HAP-1 (cell line): ENCODE data around the gene CYSTM1.

Experiments
- DNase-seq, 2 experiments: peaks; one replicate each; pipeline ENCODE4 v3.0.0-alpha.2; 2016 to 2020; ENCODE audit warnings: low spot score in 2 of 2
- H3K27me3 ChIP-seq: fragments of 250-450 bp; sonication (Bioruptor Pico); 2 replicates; pipeline ENCODE4 v1.5.1; 2020; ENCODE audit warnings: low read depth, mild to moderate bottlenecking, moderate library complexity
- H3K36me3 ChIP-seq: fragments of 250-450 bp; sonication (Bioruptor Pico); replicated peaks from 2 replicates; pipeline ENCODE4 v1.5.1; 2020; ENCODE audit warnings: mild to moderate bottlenecking
- H3K4me1 ChIP-seq: fragments of 250-450 bp; sonication (Bioruptor Pico); 2 replicates; pipeline ENCODE4 v1.5.1; 2020; ENCODE audit warnings: mild to moderate bottlenecking
- H3K4me3 ChIP-seq: fragments of 250-450 bp; sonication (Bioruptor Pico); 2 replicates; pipeline ENCODE4 v1.5.1; 2020; ENCODE audit warnings: mild to moderate bottlenecking, moderate library complexity
- H3K9me3 ChIP-seq: fragments of 250-450 bp; sonication (Bioruptor Pico); 2 replicates; pipeline ENCODE4 v1.5.1; 2020; ENCODE audit warnings: mild to moderate bottlenecking, moderate library complexity
- in situ Hi-C: fragments of 300-500 bp; cut with MboI; formaldehyde crosslinking; loops from 3 replicates; pipeline ENCODE4 v1.14.3; 2020; ENCODE audit warnings: low sequenced_read_pairs, inconsistent platforms, mixed read lengths

Gene CYSTM1

GRCh38 chr5:140174465-140175366 lies at the start of gene CYSTM1:
CYSTM1 (plus strand) TSS chr5:140175188; CDS start chr5:140194466, 19,278 bp downstream.
- 0 out of 2 replicates have a peak, but pooled peaks cover 3% of the 10 kb centered on the region for H3K36me3 ChIP-seq
- in situ Hi-C loops, result no loop called here
- peak within 1 kb of the TSS; percentile 96 for H3K4me3 ChIP-seq
- no peaks in the 10 kb centered on the region for H3K27me3 ChIP-seq
- no peaks in the 10 kb centered on the region for H3K9me3 ChIP-seq
- peaks cover 6% of the 10 kb centered on the region for H3K4me1 ChIP-seq
- DNase-seq, result peak; percentile 90 to 97

GRCh38 chr5:140125637-140126036 lies 49.4 kb upstream of the CYSTM1 start, which contains the start of gene IGIP:
IGIP (plus strand) TSS chr5:140125937; CDS start chr5:140128477, 2,540 bp downstream.
- Histone ChIP-seq H3K27me3 (no peaks in the 10 kb centered on the region), H3K4me3 (no peak within 1 kb of the TSS), H3K9me3 (no peaks in the 10 kb centered on the region), H3K36me3 (no peaks in the 10 kb centered on the region), H3K4me1 (peaks cover 12% of the 10 kb centered on the region)
- in situ Hi-C loops, result no loop called here
- DNase-seq, result no peak

GRCh38 chr5:140126315-140127012 lies 48.5 kb upstream of the CYSTM1 start:
- Histone ChIP-seq H3K4me3 (no peak overlapping the region), H3K27me3 (no peaks in the 10 kb centered on the region), H3K4me1 (peaks cover 12% of the 10 kb centered on the region), H3K36me3 (no peaks in the 10 kb centered on the region), H3K9me3 (no peaks in the 10 kb centered on the region)
- no peak for DNase-seq
- in situ Hi-C loops, result no loop called here

- DNase-seq, result no peak
- H3K4me1 ChIP-seq, result peaks cover 4% of the 10 kb centered on the region
- in situ Hi-C loops, result no loop called here
- no peak overlapping the region for H3K4me3 ChIP-seq
- no peaks in the 10 kb centered on the region for H3K9me3 ChIP-seq
- H3K36me3 ChIP-seq, result no peaks in the 10 kb centered on the region
- no peaks in the 10 kb centered on the region for H3K27me3 ChIP-seq
These were observed 46.6 kb upstream of the CYSTM1 start for GRCh38 chr5:140128376-140128775.

- no peaks in the 10 kb centered on the region for H3K36me3 ChIP-seq
- in situ Hi-C loops, result no loop called here
- no peak overlapping the region for H3K4me3 ChIP-seq
These were observed 43.8 kb upstream of the CYSTM1 start for GRCh38 chr5:140130949-140131733.

GRCh38 chr5:140131967-140132409 lies 43.0 kb upstream of the CYSTM1 start:
- in situ Hi-C loops, result no loop called here

More at GRCh38 chr5:140130949-140131733, 43.8 kb upstream of the CYSTM1 start:
- Histone ChIP-seq H3K27me3 (no peaks in the 10 kb centered on the region), H3K9me3 (no peaks in the 10 kb centered on the region), H3K4me1 (no peaks in the 10 kb centered on the region)
- DNase-seq, result no peak

GRCh38 chr5:140133514-140134167 lies 41.3 kb upstream of the CYSTM1 start:
- Histone ChIP-seq H3K4me3 (no peak overlapping the region), H3K4me1 (no peaks in the 10 kb centered on the region), H3K27me3 (no peaks in the 10 kb centered on the region), H3K9me3 (no peaks in the 10 kb centered on the region), H3K36me3 (no peaks in the 10 kb centered on the region)
- in situ Hi-C loops, result no loop called here
- DNase-seq, result no peak

More at GRCh38 chr5:140131967-140132409, 43.0 kb upstream of the CYSTM1 start:
- Histone ChIP-seq H3K4me1 (no peaks in the 10 kb centered on the region), H3K4me3 (no peak overlapping the region), H3K27me3 (no peaks in the 10 kb centered on the region), H3K36me3 (no peaks in the 10 kb centered on the region), H3K9me3 (no peaks in the 10 kb centered on the region)
- DNase-seq, result no peak

GRCh38 chr5:140134277-140134935 lies 40.6 kb upstream of the CYSTM1 start:
- H3K27me3 ChIP-seq, result no peaks in the 10 kb centered on the region
- H3K9me3 ChIP-seq, result no peaks in the 10 kb centered on the region
- in situ Hi-C loops, result no loop called here
- no peaks in the 10 kb centered on the region for H3K4me1 ChIP-seq
- no peak for DNase-seq
- no peak overlapping the region for H3K4me3 ChIP-seq
- H3K36me3 ChIP-seq, result no peaks in the 10 kb centered on the region

- in situ Hi-C loops, result no loop called here
- no peaks in the 10 kb centered on the region for H3K9me3 ChIP-seq
- no peak for DNase-seq
- H3K4me1 ChIP-seq, result no peaks in the 10 kb centered on the region
- H3K4me3 ChIP-seq, result no peak overlapping the region
- no peaks in the 10 kb centered on the region for H3K27me3 ChIP-seq
- no peaks in the 10 kb centered on the region for H3K36me3 ChIP-seq
These were observed 39.9 kb upstream of the CYSTM1 start for GRCh38 chr5:140135127-140135526.

- no peak for DNase-seq
- H3K4me3 ChIP-seq, result no peak overlapping the region
- in situ Hi-C loops, result no loop called here
- H3K36me3 ChIP-seq, result no peaks in the 10 kb centered on the region
- H3K27me3 ChIP-seq, result no peaks in the 10 kb centered on the region
- H3K4me1 ChIP-seq, result no peaks in the 10 kb centered on the region
- no peaks in the 10 kb centered on the region for H3K9me3 ChIP-seq
These were observed 38.4 kb upstream of the CYSTM1 start for GRCh38 chr5:140136624-140137023.

GRCh38 chr5:140140435-140140834 lies 34.6 kb upstream of the CYSTM1 start:
- Histone ChIP-seq H3K4me3 (no peak overlapping the region), H3K36me3 (no peaks in the 10 kb centered on the region), H3K4me1 (no peaks in the 10 kb centered on the region), H3K27me3 (no peaks in the 10 kb centered on the region), H3K9me3 (no peaks in the 10 kb centered on the region)
- in situ Hi-C loops, result no loop called here
- no peak for DNase-seq

- no peak for DNase-seq
- H3K4me3 ChIP-seq, result no peak overlapping the region
- no peaks in the 10 kb centered on the region for H3K4me1 ChIP-seq
- in situ Hi-C loops, result no loop called here
- no peaks in the 10 kb centered on the region for H3K9me3 ChIP-seq
- H3K27me3 ChIP-seq, result no peaks in the 10 kb centered on the region
- no peaks in the 10 kb centered on the region for H3K36me3 ChIP-seq
These were observed 33.7 kb upstream of the CYSTM1 start for GRCh38 chr5:140141241-140141640.

- H3K36me3 ChIP-seq, result no peaks in the 10 kb centered on the region
- H3K4me3 ChIP-seq, result no peak overlapping the region
- no peaks in the 10 kb centered on the region for H3K27me3 ChIP-seq
- no peak for DNase-seq
- in situ Hi-C loops, result no loop called here
- H3K4me1 ChIP-seq, result no peaks in the 10 kb centered on the region
- no peaks in the 10 kb centered on the region for H3K9me3 ChIP-seq
These were observed 32.7 kb upstream of the CYSTM1 start for GRCh38 chr5:140142246-140142645.
